DOHH2 (cell line): ENCODE data around the gene OXTR.
"Not testable (repeated sequence)": the region's sequence is repeated elsewhere in the genome, so short reads cannot be mapped to it uniquely, and the experiment has no call there.

ENCODE experiments used
- H3F3A ChIP-seq: fragments of 200-600 bp; sonication (generic), shearing (Covaris generic); 2 replicates; pipeline ENCODE4 v1.6.0; 2016; ENCODE audit warnings: antibody characterized with exemption, mild to moderate bottlenecking; ENCODE audit not compliant: control insufficient read depth, insufficient read depth
- H3K27ac ChIP-seq: fragments of 200-600 bp; sonication (generic); 2 replicates; pipeline ENCODE4 v1.5.1; 2014; ENCODE audit warnings: low read depth, mild to moderate bottlenecking, low read length, moderate library complexity
- H3K27me3 ChIP-seq: fragments of 200-600 bp; sonication (generic); 2 replicates; pipeline ENCODE4 v1.6.1; 2014; ENCODE audit warnings: mild to moderate bottlenecking, low read length, mixed read lengths; ENCODE audit not compliant: control insufficient read depth
- H3K36me3 ChIP-seq: fragments of 200-600 bp; sonication (generic); 2 replicates; pipeline ENCODE4 v1.6.1; 2014; ENCODE audit warnings: mild to moderate bottlenecking, low read length, moderate library complexity, mixed read lengths; ENCODE audit not compliant: control insufficient read depth
- H3K4me1 ChIP-seq: fragments of 200-600 bp; sonication (generic); 2 replicates; pipeline ENCODE4 v1.6.1; 2014; ENCODE audit warnings: mild to moderate bottlenecking, low read length, mixed read lengths; ENCODE audit not compliant: control insufficient read depth
- H3K4me2 ChIP-seq: fragments of 200-600 bp; sonication (generic); 2 replicates; pipeline ENCODE4 v1.6.0; 2014; ENCODE audit warnings: mild to moderate bottlenecking, low read length, moderate library complexity
- H3K4me3 ChIP-seq: fragments of 200-600 bp; sonication (generic); 2 replicates; pipeline ENCODE4 v1.5.1; 2014; ENCODE audit warnings: mild to moderate bottlenecking, low read length, mixed read lengths
- H3K79me2 ChIP-seq: fragments of 200-600 bp; sonication (generic); 2 replicates; pipeline ENCODE4 v1.6.1; 2014; ENCODE audit warnings: mild to moderate bottlenecking, low read length, mixed read lengths; ENCODE audit not compliant: control insufficient read depth
- H3K9me2 ChIP-seq: fragments of 200-600 bp; sonication (generic); replicated peaks from 2 replicates; pipeline ENCODE4 v1.6.1; 2014; ENCODE audit warnings: mild to moderate bottlenecking, low read length, mixed read lengths; ENCODE audit not compliant: control insufficient read depth
- H3K9me3 ChIP-seq: fragments of 200-600 bp; sonication (generic); 2 replicates; pipeline ENCODE4 v1.6.1; 2014; ENCODE audit warnings: antibody characterized with exemption, low read length, mixed read lengths; ENCODE audit not compliant: control insufficient read depth, insufficient read depth
- H4K20me1 ChIP-seq: fragments of 200-600 bp; sonication (generic); 2 replicates; pipeline ENCODE4 v1.6.0; 2014; ENCODE audit warnings: low read depth, mild to moderate bottlenecking, antibody characterized with exemption, low read length, moderate library complexity; ENCODE audit not compliant: control insufficient read depth, insufficient read depth
- CTCF ChIP-seq: fragments of 200-600 bp; sonication (generic); IDR thresholded peaks from one replicate; pipeline ENCODE4 v1.5.1; 2014; ENCODE audit warnings: antibody characterized with exemption, mild to moderate bottlenecking, low read depth, low read length; ENCODE audit not compliant: poor library complexity, severe bottlenecking
- EZH2phosphoT487 ChIP-seq: fragments of 200-600 bp; sonication (generic); IDR thresholded peaks from 2 replicates; pipeline ENCODE4 v1.6.1; 2017; ENCODE audit warnings: borderline replicate concordance, mild to moderate bottlenecking, antibody characterized with exemption, low read length, moderate library complexity, mixed read lengths

Gene OXTR

GRCh38 chr3:8724108-8724752, 45.2 kb downstream of the OXTR start:
- no peaks in the 10 kb centered on the region for H3K9me2 ChIP-seq
- no peak overlapping the region for H3K4me3 ChIP-seq
- no peak for TF ChIP-seq EZH2phosphoT487
- no peaks in the 10 kb centered on the region for H4K20me1 ChIP-seq
- no peaks in the 10 kb centered on the region for H3K9me3 ChIP-seq
- H3K36me3 ChIP-seq, result no peaks in the 10 kb centered on the region
- H3K79me2 ChIP-seq, result no peaks in the 10 kb centered on the region
- H3F3A ChIP-seq, result no peaks in the 10 kb centered on the region
- no peaks in the 10 kb centered on the region for H3K4me1 ChIP-seq
- H3K4me2 ChIP-seq, result no peak overlapping the region
- H3K27ac ChIP-seq, result no peak overlapping the region
- H3K27me3 ChIP-seq, result no peaks in the 10 kb centered on the region

- TF ChIP-seq EZH2phosphoT487 (no peak), CTCF (no peak)
Measured at GRCh38 chr3:8723612-8724011, 45.8 kb downstream of the OXTR start.

GRCh38 chr3:8722808-8723207, 46.6 kb downstream of the OXTR start:
- no peaks in the 10 kb centered on the region for H3F3A ChIP-seq
- H3K36me3 ChIP-seq, result no peaks in the 10 kb centered on the region
- no peak overlapping the region for H3K4me3 ChIP-seq
- no peaks in the 10 kb centered on the region for H3K27me3 ChIP-seq
- TF ChIP-seq CTCF (no peak), EZH2phosphoT487 (no peak)
- no peaks in the 10 kb centered on the region for H3K9me3 ChIP-seq
- no peaks in the 10 kb centered on the region for H3K4me1 ChIP-seq
- H3K4me2 ChIP-seq, result no peak overlapping the region
- no peaks in the 10 kb centered on the region for H3K9me2 ChIP-seq
- H4K20me1 ChIP-seq, result no peaks in the 10 kb centered on the region
- H3K27ac ChIP-seq, result no peak overlapping the region
- no peaks in the 10 kb centered on the region for H3K79me2 ChIP-seq

More at GRCh38 chr3:8723612-8724011, 45.8 kb downstream of the OXTR start:
- Histone ChIP-seq H3K79me2 (no peaks in the 10 kb centered on the region), H3K4me2 (no peak overlapping the region), H4K20me1 (no peaks in the 10 kb centered on the region), H3K36me3 (no peaks in the 10 kb centered on the region), H3F3A (no peaks in the 10 kb centered on the region), H3K27me3 (no peaks in the 10 kb centered on the region), H3K4me3 (no peak overlapping the region), H3K9me3 (no peaks in the 10 kb centered on the region), H3K27ac (no peak overlapping the region), H3K9me2 (no peaks in the 10 kb centered on the region), H3K4me1 (no peaks in the 10 kb centered on the region)

GRCh38 chr3:8715757-8716156, 53.7 kb downstream of the OXTR start:
- H3K27me3 ChIP-seq, H3K9me2 ChIP-seq, H3K36me3 ChIP-seq, H3F3A ChIP-seq, H3K9me3 ChIP-seq, H3K4me2 ChIP-seq, H4K20me1 ChIP-seq, H3K27ac ChIP-seq, H3K4me3 ChIP-seq, H3K79me2 ChIP-seq, H3K4me1 ChIP-seq: not testable (repeated sequence)
